ENCODE measurements around the gene RUNX1.

- no peak for TF ChIP-seq CTCF (conservative IDR thresholded peaks at IDR 0.05; ENCODE audit: low read depth, low read length)
- no peak for TF ChIP-seq EZH2 (IDR thresholded peaks at IDR 0.05; ENCODE audit: low read length, unreplicated experiment)
- TF ChIP-seq EZH2phosphoT487 (IDR thresholded peaks at IDR 0.05; ENCODE audit: borderline replicate concordance, low read length), result no peak
Observed at GRCh38 chr21:34771512-34772028, 277.5 kb downstream of the RUNX1 start.
